C1 segment of cervical spinal cord (tissue), 14 donors: ENCODE results near the gene PPIP5K1.

Source experiments
- DNase-seq, 14 donors: peaks; one replicate each; lab custom pipeline; 2025; lab: John Stamatoyannopoulos, UW

The PPIP5K1 gene

GRCh38 chr15:43492266-43492665 lies 97.7 kb downstream of the PPIP5K1 start:
- peak in 1 of 14 donors; percentile 30 for DNase-seq

GRCh38 chr15:43489191-43489590 lies 100.8 kb downstream of the PPIP5K1 start:
- DNase-seq, result no peak

- DNase-seq, result no peak
Observed at GRCh38 chr15:43488790-43489189, 101.2 kb downstream of the PPIP5K1 start.

DNA sequence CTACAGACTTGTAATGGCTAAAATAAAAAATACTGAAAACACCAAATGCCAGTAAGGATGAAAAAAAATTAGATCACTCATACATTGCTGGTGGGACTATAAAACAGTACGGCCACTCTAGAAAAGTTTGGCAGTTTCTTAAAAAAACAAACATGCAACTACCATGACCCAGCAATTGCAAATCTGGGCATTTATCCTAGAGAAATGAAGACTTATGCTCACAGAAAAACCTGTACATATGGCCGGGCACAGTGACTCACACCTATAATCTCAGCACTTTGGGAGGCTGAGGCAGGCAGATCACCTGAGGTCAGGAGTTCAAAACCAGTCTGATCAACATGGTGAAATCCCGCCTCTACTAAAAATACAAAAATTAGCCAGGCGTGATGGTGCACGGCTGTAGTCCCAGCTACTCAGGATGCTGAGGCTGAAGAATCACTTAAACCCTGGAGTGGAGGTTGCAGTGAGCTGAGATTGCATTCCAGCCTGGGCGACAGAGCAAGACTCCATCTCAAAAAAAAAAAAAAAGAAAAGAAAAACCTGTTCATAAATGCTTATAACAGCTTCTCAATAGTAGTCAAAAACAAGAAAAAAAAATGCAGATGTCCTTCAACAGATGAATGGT lies 102.6 kb downstream of the PPIP5K1 start:
- DNase-seq, result no peak

DNA sequence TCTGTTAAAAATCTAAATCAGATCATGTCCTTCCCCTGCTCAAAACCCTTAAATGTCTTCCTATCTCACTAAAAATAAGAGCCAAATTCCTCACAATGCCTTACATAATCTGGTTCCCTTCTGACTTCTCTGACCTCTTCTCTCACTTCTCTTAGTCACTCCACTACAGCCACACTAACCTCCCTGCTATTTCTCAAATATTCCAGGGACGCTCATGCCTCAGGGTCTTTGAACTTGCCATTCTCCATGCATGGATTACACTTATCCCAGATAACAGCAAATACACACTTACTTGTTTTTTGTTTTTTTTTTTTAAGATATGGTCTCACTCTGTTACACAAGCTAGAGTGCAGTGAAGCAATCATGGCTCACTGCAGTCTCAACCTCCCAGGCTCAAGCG lies 105.6 kb downstream of the PPIP5K1 start:
- DNase-seq, result no peak
